HepG2 (cell line): ENCODE results near the gene POGLUT2. TPM values are rescaled to one million over a fixed set of nuclear protein-coding genes. Genes with fewer than 3 reads are reported as not detected.

Experiments used
- CBFB ChIP-seq: sonication (generic); formaldehyde crosslinking; IDR thresholded peaks from 2 replicates; pipeline ENCODE4 v1.4.0; 2020; ENCODE audit warnings: missing genetic modification reagents
- GABPA ChIP-seq, 2 experiments: IDR thresholded peaks; 2 replicates each; pipeline ENCODE4 v1.6.1; 2011 to 2016; ENCODE audit warnings: low read depth in 2 of 2, low read length in 1 of 2, missing biosample characterization in 1 of 2, missing genetic modification characterization in 1 of 2
- KLF6 ChIP-seq: IDR thresholded peaks from 2 replicates; pipeline ENCODE4 v1.8.0; 2016; ENCODE audit warnings: missing biosample characterization, missing genetic modification reagents
- MAF1 ChIP-seq: sonication (generic); formaldehyde crosslinking; IDR thresholded peaks from 2 replicates; pipeline ENCODE4 v1.5.0; 2020; ENCODE audit warnings: missing genetic modification reagents, borderline replicate concordance
- NFYB ChIP-seq: sonication (generic); formaldehyde crosslinking; IDR thresholded peaks from 2 replicates; pipeline ENCODE4 v1.4.0; 2020; ENCODE audit warnings: missing genetic modification reagents
- ONECUT2 ChIP-seq: sonication (generic); formaldehyde crosslinking; IDR thresholded peaks from 2 replicates; pipeline ENCODE4 v1.4.0; 2020; ENCODE audit warnings: missing genetic modification reagents
- PCBP1 ChIP-seq: fragments of 200-400 bp; formaldehyde crosslinking; IDR thresholded peaks from 2 replicates; pipeline ENCODE4 v1.6.1; 2017; ENCODE audit warnings: mild to moderate bottlenecking, low read depth, low read length, borderline replicate concordance
- RXRA ChIP-seq: sonication (generic); formaldehyde crosslinking; IDR thresholded peaks from 2 replicates; pipeline ENCODE4 v1.5.1; 2020; ENCODE audit warnings: missing genetic modification reagents
- SUZ12 ChIP-seq: fragments of 150-350 bp; IDR thresholded peaks from 2 replicates; pipeline ENCODE4 v1.6.1; 2014; ENCODE audit warnings: low read depth, low read length
- THYN1 ChIP-seq: sonication (generic); formaldehyde crosslinking; IDR thresholded peaks from 2 replicates; pipeline ENCODE4 v1.8.1; 2023; ENCODE audit warnings: low read depth, mild to moderate bottlenecking, moderate library complexity, missing genetic modification reagents, borderline replicate concordance
- YEATS4 ChIP-seq: sonication (generic); formaldehyde crosslinking; IDR thresholded peaks from 2 replicates; pipeline ENCODE4 v1.4.0; 2020; ENCODE audit warnings: missing genetic modification reagents, borderline replicate concordance
- ZFP82 ChIP-seq: sonication (generic); formaldehyde crosslinking; IDR thresholded peaks from 2 replicates; pipeline ENCODE4 v1.5.1; 2020; ENCODE audit warnings: mild to moderate bottlenecking, missing genetic modification reagents, borderline replicate concordance
- ZNF142 ChIP-seq: sonication (generic); formaldehyde crosslinking; IDR thresholded peaks from 2 replicates; pipeline ENCODE4 v1.4.0; 2020; ENCODE audit warnings: missing genetic modification reagents
- ZNF678 ChIP-seq: sonication (generic); formaldehyde crosslinking; IDR thresholded peaks from 2 replicates; pipeline ENCODE4 v1.4.0; 2020; ENCODE audit warnings: mild to moderate bottlenecking, missing genetic modification reagents
- ZNF691 ChIP-seq: sonication (generic); formaldehyde crosslinking; IDR thresholded peaks from 2 replicates; pipeline ENCODE4 v1.4.0; 2020; ENCODE audit warnings: missing genetic modification reagents, low read depth, mild to moderate bottlenecking, borderline replicate concordance
- ZNF781 ChIP-seq: sonication (generic); formaldehyde crosslinking; IDR thresholded peaks from 2 replicates; pipeline ENCODE4 v1.5.1; 2020; ENCODE audit warnings: borderline replicate concordance, mild to moderate bottlenecking, missing genetic modification reagents; ENCODE audit errors: not compliant biosample characterization
- polyA plus RNA-seq, 8 experiments: library from polyadenylated mRNA; depleted of rRNA in 3 of 8; stranded (reverse) in 7 of 8; unstranded in 1 of 8; fragments of >200 nt; fragmentation: Illumina TruSeq in 4 of 8; extraction: Trizol in 4 of 8; gene quantifications; 2 replicates each; pipeline versions ENCODE4 v1.2.1 to v1.2.3, GENCODE V29; 2011 to 2016; ENCODE audit warnings: low read depth in 4 of 8, missing spikeins in 1 of 8, mixed read lengths in 1 of 8; ENCODE audit not compliant: insufficient read depth in 1 of 8
- total RNA-seq, 5 experiments: library from RNA; depleted of rRNA; stranded (reverse); fragments of >200 nt; fragmentation: Illumina TruSeq; extraction: Trizol; gene quantifications; 2 replicates each; pipeline ENCODE4 v1.2.3, GENCODE V29; 2016; ENCODE audit warnings: low read depth in 1 of 5
- TF ChIP-seq, protein P1 (sequence below): sonication (generic); formaldehyde crosslinking; conservative IDR thresholded peaks from 2 replicates; pipeline ENCODE4 v1.8.0; 2022; ENCODE audit warnings: mild to moderate bottlenecking, moderate library complexity, missing genetic modification reagents
- TF ChIP-seq, protein P2 (sequence below): sonication (generic); formaldehyde crosslinking; IDR thresholded peaks from 2 replicates; pipeline ENCODE4 v1.4.0; 2020; ENCODE audit warnings: missing genetic modification reagents

The POGLUT2 gene
- total and polyA plus RNA-seq, 2 of the 13 experiments (the other 11 are each of a cell fraction or from before 2014, with no cell fraction given), result 18.0 to 26.1 TPM

DNA sequence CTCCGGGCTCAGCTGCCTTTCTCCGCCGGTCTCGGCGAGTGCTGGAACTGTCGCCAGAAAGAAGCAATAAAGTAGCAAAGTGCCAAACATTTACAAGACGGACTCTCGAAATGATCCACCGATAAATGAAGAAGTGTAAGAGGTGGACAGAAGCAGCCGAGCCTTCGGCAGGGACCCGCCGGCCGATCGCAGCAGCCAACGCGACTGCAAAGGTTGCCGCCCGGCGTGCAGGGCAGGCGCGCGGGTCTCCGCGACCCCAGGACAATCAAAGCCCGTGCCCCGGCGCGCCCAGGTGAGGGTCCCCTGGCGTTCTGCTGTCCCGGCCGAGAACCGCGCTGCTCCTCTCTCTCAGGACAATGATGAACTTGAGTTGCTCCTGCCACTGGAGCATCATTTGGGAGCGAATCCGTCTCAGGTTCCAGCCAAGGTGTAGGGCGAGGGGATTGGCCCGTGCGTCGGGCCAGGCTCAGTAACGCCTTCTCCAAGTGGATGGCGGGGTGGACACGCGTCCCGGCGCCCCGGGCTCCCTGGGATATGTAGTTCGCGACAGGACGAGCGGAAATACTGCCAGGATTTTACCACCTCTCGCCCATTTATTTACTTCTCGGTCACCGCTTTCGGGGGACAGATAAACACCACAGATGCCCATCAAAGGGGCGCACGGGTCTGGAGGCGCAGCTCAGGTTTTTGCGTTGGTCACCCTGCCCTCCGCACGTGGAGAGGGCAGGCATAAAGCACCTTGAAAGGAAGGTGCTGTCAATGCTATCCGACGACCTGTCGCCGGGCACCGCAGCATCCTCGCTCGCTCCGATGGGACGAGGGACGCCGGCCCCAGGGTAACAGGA, at the start of gene POGLUT2, which contains the start of gene BIVM (continued):
- TF ChIP-seq, protein P1, sequence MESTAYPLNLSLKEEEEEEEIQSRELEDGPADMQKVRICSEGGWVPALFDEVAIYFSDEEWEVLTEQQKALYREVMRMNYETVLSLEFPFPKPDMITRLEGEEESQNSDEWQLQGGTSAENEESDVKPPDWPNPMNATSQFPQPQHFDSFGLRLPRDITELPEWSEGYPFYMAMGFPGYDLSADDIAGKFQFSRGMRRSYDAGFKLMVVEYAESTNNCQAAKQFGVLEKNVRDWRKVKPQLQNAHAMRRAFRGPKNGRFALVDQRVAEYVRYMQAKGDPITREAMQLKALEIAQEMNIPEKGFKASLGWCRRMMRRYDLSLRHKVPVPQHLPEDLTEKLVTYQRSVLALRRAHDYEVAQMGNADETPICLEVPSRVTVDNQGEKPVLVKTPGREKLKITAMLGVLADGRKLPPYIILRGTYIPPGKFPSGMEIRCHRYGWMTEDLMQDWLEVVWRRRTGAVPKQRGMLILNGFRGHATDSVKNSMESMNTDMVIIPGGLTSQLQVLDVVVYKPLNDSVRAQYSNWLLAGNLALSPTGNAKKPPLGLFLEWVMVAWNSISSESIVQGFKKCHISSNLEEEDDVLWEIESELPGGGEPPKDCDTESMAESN, result peak; percentile 49; the same call in 1 of the 2 replicates
- TF ChIP-seq, protein P2, sequence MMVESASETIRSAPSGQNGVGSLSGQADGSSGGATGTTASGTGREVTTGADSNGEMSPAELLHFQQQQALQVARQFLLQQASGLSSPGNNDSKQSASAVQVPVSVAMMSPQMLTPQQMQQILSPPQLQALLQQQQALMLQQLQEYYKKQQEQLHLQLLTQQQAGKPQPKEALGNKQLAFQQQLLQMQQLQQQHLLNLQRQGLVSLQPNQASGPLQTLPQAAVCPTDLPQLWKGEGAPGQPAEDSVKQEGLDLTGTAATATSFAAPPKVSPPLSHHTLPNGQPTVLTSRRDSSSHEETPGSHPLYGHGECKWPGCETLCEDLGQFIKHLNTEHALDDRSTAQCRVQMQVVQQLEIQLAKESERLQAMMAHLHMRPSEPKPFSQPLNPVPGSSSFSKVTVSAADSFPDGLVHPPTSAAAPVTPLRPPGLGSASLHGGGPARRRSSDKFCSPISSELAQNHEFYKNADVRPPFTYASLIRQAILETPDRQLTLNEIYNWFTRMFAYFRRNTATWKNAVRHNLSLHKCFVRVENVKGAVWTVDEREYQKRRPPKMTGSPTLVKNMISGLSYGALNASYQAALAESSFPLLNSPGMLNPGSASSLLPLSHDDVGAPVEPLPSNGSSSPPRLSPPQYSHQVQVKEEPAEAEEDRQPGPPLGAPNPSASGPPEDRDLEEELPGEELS (CRISPR knock-in tag), result 0 out of 2 replicates have a peak, but pooled peaks have one; percentile 32
- no peak for TF ChIP-seq ONECUT2 (CRISPR knock-in tag)
- TF ChIP-seq KLF6 (CRISPR knock-in tag), result no peak
- peak; percentile 78 for TF ChIP-seq SUZ12
- TF ChIP-seq THYN1 (CRISPR knock-in tag), result no peak
- peak; percentile 99 for TF ChIP-seq NFYB (CRISPR knock-in tag)
- no peak for TF ChIP-seq CBFB (CRISPR knock-in tag)
- peak; percentile 20 for TF ChIP-seq ZNF781
- no peak for TF ChIP-seq ZFP82
- TF ChIP-seq GABPA (IDR thresholded peaks at IDR 0.05; ENCODE audit: low read depth, low read length), result peak; percentile 23; the same call in 1 of the 2 replicates
- peak; percentile 80 for TF ChIP-seq GABPA (CRISPR knock-in tag; IDR thresholded peaks at IDR 0.05; ENCODE audit: low read depth)
- TF ChIP-seq RXRA (CRISPR knock-in tag), result peak; percentile 56
- 0 out of 2 replicates have a peak, but pooled peaks have one; percentile 44 for TF ChIP-seq ZNF691
- no peak for TF ChIP-seq MAF1 (CRISPR knock-in tag)
- TF ChIP-seq ZNF142, result peak; percentile 55
- TF ChIP-seq ZNF678 (CRISPR knock-in tag), result peak; percentile 79
- peak; percentile 45 for TF ChIP-seq YEATS4
- TF ChIP-seq PCBP1, result 0 out of 2 replicates have a peak, but pooled peaks have one; percentile 50
